Mucosa of descending colon (tissue), 3 donors: ENCODE measurements around the gene FBXL13. TPM values are rescaled to one million over a fixed set of nuclear protein-coding genes. Genes with fewer than 3 reads are reported as not detected.

Experiments
- ATAC-seq: fragments of 200-7000 bp; cut with Tn5 transposase; one replicate; pipeline ENCODE4 v1.9.1; 2020; ENCODE audit warnings: mild to moderate bottlenecking, moderate library complexity
- DNase-seq, 3 donors: peaks; one replicate each; pipeline ENCODE4 v3.0.0-alpha.2; 2020
- H3K36me3 ChIP-seq: fragments of 200-600 bp; one replicate; pipeline ENCODE4 v1.8.0; 2021; ENCODE audit warnings: low read depth, mild to moderate bottlenecking
- H3K4me1 ChIP-seq: fragments of 200-600 bp; one replicate; pipeline ENCODE4 v1.8.0; 2021; ENCODE audit warnings: low read depth, mild to moderate bottlenecking
- H3K4me3 ChIP-seq: fragments of 200-600 bp; one replicate; pipeline ENCODE4 v1.8.0; 2021; ENCODE audit warnings: mild to moderate bottlenecking
- H3K9me3 ChIP-seq: fragments of 200-600 bp; one replicate; pipeline ENCODE4 v1.8.0; 2021; ENCODE audit warnings: mild to moderate bottlenecking
- CTCF ChIP-seq: fragments of 200-600 bp; IDR thresholded peaks from one replicate; pipeline ENCODE4 v1.8.0; 2022; ENCODE audit warnings: antibody characterized with exemption, mild to moderate bottlenecking
- intact Hi-C, 2 donors: fragments of 100-400 bp; cut with DNase I in 1 of 2; cut with micrococcal nuclease in 1 of 2; formaldehyde crosslinking; loops; one replicate each; pipeline versions ENCODE4 v1.11.0 to v1.11.1; 2022; cut with DNase I, micrococcal nuclease
- long read RNA-seq, 2 donors: library from polyadenylated mRNA; unstranded; transcript quantifications; one replicate each; pipeline ENCODE4 v2.0.0, GENCODE V29; 2019 to 2021
- total RNA-seq, 3 donors: library from RNA; stranded (reverse); fragmentation: NEBNext Ultra II Directional in 2 of 3; extraction: Animal tissue kit (Norgen Biotek cat#: 25700) in 2 of 3; gene quantifications; one replicate each; pipeline versions ENCODE4 v1.2.1 to v1.2.4, GENCODE V29; 2021 to 2023
- donor health status: DM: no; HTN: no; CAD: no; lungs with moderate emphysema.
- donor health status: DM: no; HTN: no; CAD: no.
- donor health status: DM: no; HTN: yes; CAD: no.

The FBXL13 gene
- 1 to 10 TPM in 1 of 3 donors, under 1 TPM in 2; 0.65 to 1.8 (median 0.78) TPM for total RNA-seq
- long read RNA-seq, donor 1, partial matches to known transcripts = 0 of 2 reads
- long read RNA-seq, donor 1, other reads (novel, unspliced or antisense) = 2 of 2 reads
- long read RNA-seq, donor 2 = 0 reads

GRCh38 chr7:103074519-103075336 lies at the start of gene FBXL13, which contains the start of gene ARMC10:
TSS of gene FBXL13 (minus strand) at chr7:103074796.
TSS of gene ARMC10 (plus strand) at chr7:103075140. CDS start at chr7:103075273, 133 bp downstream.
- intact Hi-C loops = no loop called here
- peak within 1 kb of the TSS; percentile 68 for H3K4me3 ChIP-seq
- peaks cover 24% of the 10 kb centered on the region for H3K4me1 ChIP-seq
- peak; percentile 28 for TF ChIP-seq CTCF
- ATAC-seq (peak; percentile 95), DNase-seq (peak; percentile 92 to 95 (median 93))
- H3K36me3 ChIP-seq = no peaks in the 10 kb centered on the region
- H3K9me3 ChIP-seq = no peaks in the 10 kb centered on the region

GRCh38 chr7:103123529-103123928 lies 48.9 kb upstream of the FBXL13 start:
- no peak for ATAC-seq
- Histone ChIP-seq H3K4me1 (peaks cover 30% of the 10 kb centered on the region), H3K4me3 (no peak overlapping the region), H3K9me3 (no peaks in the 10 kb centered on the region), H3K36me3 (no peaks in the 10 kb centered on the region)
- TF ChIP-seq CTCF = no peak
- intact Hi-C loops = no loop called here
- DNase-seq = no peak

GRCh38 chr7:103121641-103122040 lies 47.0 kb upstream of the FBXL13 start:
- intact Hi-C loops = no loop called here
- peaks cover 30% of the 10 kb centered on the region for H3K4me1 ChIP-seq
- peak; percentile 92 for ATAC-seq
- no peaks in the 10 kb centered on the region for H3K9me3 ChIP-seq
- H3K36me3 ChIP-seq = no peaks in the 10 kb centered on the region
- no peak overlapping the region for H3K4me3 ChIP-seq
- DNase-seq = peak in 1 of 3 donors; percentile 45
- TF ChIP-seq CTCF = no peak

- Histone ChIP-seq H3K36me3 (no peaks in the 10 kb centered on the region), H3K4me3 (no peak overlapping the region), H3K9me3 (no peaks in the 10 kb centered on the region), H3K4me1 (peaks cover 24% of the 10 kb centered on the region)
- intact Hi-C loops = no loop called here
- no peak for TF ChIP-seq CTCF
- DNase-seq = no peak
- no peak for ATAC-seq
Measured at GRCh38 chr7:103120362-103120761, 45.8 kb upstream of the FBXL13 start.

DNA sequence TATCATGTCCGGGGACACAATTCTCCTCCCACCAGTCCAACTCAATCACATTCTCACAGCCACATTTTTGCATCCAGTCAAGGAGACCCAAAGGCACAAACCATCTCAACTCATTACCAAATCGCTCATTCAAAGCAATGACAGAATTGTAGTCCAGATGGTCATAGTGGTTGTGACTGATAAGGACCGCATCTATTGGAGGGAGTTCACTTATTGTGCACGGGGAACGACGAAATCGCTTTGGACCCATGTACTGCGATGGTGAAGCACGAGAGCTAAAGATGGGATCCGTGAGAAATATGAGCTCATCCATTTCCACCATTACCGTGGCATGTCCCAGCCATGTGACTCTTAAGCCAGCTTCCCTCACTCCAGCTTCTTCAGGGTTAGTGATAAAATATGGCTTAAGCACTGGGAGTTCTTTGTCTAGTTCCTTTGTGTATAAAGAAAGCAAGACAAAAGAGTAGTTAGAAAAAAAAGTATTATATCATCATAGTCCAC lies 45.2 kb upstream of the FBXL13 start:
- TF ChIP-seq CTCF = no peak
- Histone ChIP-seq H3K9me3 (no peaks in the 10 kb centered on the region), H3K36me3 (no peaks in the 10 kb centered on the region), H3K4me1 (peaks cover 19% of the 10 kb centered on the region), H3K4me3 (no peak overlapping the region)
- DNase-seq (no peak), ATAC-seq (no peak)
- intact Hi-C loops = no loop called here
